ENCODE measurements around the gene ARG2.
A peak's percentile ranks its signal among the peaks of the same experiment; 100 is the strongest.
"Not testable (repeated sequence)": the region's sequence is repeated elsewhere in the genome, so short reads cannot be mapped to it uniquely, and the experiment has no call there.

Gene ARG2

DNA sequence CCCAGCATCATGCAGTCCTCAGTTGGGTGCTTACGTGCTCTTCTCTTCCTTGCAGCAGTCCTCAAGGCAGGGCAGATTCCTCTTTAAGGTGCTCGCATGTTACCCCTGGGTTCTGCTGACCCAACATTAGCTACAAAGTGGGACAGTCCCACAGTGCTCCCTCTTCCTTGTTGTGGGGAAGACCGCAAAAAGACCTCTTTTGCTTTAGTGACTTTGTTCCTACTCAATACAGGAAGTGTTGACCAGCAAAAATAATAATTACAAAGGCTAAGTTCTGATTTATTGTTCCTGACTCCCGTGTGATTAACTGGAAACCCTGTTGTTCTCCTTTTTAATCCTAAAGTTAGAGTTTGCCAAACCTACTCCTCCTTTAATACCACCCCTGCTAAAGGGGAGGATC, 33.4 kb upstream of the ARG2 start:
- no peak for DNase-seq (ENCODE audit: low spot score)

DNA sequence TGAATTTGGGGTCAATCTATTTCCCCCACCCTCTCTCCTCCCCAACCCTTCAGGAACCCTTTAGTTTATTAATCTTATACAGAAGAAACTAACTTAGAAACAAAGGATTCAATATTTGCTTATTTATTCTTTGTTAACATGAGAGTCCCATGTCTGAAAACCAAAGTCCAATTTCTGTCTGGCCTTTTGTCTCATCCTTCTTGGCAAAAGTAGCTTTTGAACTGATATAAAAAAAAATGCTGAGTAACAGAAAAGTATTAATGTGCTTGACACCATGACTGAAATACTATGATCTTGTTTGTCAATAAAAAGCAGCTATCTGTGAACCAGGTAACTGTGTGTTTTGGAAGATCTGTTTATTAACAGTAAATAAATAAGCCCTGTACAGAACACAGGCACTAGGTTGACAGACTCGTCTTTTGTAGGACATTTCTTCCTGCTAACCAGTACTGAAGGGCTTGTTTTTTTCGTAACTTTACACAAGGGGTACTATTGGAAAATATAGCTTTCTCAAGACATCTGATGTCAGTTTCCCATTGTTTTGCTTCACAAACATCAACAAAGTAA, 30.4 kb upstream of the ARG2 start:
- DNase-seq (ENCODE audit: low spot score) = no peak

DNA sequence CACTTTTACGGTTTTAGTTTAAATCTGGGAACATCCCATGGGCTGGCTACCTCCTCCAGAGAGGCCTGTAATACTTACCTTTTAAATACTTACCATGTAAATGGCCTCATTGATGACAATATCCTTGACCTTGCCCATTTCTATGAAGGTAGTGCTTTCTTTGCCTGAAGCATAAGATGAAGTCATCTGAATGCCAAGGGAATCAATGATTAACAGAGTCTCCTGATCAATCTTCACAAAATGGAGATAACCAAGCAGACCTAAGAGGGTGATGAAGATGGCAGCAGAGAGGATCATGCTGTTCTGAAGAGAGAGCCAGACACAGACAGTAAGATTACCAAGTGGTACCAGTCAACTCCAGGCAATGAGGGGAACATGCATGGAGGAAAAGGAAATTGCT, 26.1 kb upstream of the ARG2 start:
- not testable (repeated sequence) for DNase-seq (ENCODE audit: low spot score)

DNA sequence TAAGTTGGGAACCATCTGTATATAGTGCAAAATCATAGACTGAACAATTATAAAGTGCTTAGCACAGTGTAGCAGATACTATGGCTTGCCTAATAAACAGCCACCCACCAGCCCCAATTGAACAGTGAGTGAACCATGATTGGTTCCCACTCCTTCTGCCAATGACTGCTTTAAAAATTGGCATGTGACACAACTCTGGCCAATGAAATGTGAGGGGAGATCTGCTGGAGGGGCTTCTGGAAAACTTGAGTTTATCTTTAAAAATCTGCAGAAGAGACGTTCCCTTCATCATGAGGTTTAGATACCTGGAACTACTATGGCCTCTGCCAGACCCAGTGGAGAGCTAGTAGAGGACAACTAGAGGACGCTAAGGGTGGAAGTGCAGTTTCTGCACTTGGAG, 24.3 kb upstream of the ARG2 start:
- no peak for DNase-seq (ENCODE audit: low spot score)

DNA sequence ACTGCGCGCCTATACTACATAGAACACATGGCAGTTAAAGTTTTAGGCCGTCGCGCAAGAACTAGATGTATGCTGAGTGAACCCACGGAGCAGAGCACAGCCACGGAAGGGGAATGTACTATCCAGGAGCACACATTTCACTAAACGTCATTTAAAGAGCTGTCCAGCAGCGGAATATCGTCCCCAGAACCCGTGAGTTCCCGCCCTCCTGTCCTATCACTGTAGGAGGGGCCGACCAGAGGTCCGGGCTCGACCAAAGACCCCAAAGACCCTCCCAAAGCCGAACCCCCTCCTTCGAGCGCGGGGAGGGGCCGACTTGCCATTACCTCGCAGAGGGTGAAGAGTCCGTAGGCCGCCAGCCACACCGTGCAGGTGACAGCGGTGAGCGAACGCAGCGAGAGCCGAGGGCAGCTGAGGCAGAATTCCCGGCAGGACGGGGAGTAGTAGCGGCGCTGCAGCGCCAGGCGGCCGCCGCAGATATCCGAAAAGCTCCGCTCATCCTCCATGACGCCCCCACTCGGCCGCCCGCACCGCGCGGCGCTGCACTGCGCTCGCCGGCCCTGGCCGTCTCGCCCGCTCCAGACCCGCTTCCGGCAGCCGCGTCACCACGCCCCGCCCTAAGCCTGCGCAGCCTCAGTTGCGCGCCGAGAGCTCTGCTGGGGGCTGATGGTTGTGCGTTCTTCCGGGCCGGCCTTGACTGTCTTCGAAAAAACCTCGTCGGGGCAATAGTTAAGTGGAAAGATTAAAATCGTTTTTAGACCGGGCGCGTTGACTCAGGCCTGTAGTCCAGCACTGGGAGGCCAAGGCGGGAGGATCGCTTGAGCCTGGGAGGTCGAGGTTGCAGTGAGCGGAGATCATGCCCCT, 19.8 kb upstream of the ARG2 start, which contains the start of gene PIGH:
Gene PIGH (minus strand): TSS at position 571 of the 864 bp plus-strand sequence. CDS start 65 bp downstream, at position 506.
- peak; percentile 95 for DNase-seq (ENCODE audit: low spot score)

DNA sequence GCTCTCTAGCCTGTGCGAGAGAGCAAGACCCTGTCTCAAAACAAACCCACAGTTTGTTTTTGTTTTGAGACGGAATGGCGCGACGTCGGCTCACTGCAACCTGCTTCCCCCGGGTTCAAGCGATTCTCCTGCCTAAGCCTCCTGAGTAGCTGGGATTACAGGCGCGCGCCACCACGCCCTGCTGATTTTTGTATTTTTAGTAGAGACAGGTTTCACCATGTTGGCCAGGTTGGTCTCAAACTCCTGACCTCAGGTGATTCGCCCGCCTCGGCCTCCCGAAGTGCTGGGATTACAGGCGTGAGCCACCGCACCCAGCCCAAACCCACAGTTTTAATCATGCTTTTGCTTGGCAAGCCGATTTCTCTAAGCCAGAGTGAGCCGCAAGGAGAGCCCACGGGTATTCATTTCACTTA, 19.2 kb upstream of the ARG2 start:
- DNase-seq (ENCODE audit: low spot score) = not testable (repeated sequence)

DNA sequence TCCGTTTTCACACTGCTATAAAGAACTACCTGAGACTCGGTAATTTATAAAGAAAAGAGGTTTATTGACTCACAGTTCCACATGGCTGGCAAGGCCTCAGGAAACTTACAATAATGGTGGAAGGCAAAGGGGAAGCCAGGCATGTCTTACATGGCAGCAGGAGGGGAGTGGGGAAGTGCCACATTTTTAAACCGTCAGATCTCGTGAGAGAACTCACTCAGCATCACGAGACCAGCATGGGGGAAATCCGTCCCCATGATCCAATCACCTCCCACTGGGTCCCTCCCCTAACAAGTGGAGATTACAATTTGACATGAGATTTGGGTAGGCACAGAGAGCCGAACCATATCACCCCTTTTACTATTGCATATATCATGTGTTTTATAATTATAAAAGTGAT, 17.6 kb upstream of the ARG2 start:
- DNase-seq (ENCODE audit: low spot score) = no peak

DNA sequence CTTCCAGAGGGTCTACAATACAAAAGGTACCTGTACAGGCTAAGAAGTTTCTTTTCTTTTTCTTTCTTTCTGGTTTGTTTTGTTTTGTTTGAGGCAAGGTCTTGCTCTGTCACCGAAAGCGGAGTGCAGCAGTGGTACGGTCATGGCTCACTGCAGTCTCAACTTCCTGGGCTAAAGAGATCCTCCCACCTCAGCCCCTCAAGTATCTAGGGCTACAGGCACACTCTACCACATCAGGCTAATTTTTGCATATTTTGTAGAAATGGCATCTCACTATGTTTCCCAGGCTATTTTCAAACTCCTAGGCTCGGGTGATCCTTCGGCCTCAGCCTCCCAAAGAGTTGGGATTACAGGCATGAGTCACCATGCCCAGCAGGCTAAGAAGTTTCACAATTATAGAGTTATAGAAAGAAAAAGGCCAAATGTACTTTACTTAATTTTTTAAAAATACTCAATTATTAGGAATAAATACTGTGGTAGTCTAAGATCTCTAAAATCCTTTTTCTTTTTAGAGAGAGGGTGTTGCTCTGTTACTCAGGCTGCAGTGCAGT, 16.6 kb upstream of the ARG2 start:
- DNase-seq (ENCODE audit: low spot score) = no peak

DNA sequence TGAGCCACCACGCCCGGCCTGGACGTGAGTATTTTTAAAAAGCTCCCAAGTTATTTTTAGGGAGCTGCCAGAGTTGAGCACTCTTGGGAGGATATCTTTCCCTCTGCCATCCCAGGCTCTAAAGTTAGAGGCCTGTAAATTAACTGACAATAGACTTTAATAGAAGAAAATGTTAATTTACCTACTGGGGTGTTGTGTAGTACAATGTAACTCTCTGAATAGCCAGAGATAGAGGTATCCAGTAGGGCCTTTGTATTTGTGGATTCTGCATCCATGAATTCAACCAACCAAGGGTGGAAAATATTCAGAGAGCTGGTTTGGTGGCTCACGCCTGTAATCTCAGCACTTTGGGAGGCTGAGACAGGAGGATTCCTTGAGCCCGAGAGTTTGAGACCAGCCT, 12.1 kb upstream of the ARG2 start:
- DNase-seq (ENCODE audit: low spot score) = no peak

DNA sequence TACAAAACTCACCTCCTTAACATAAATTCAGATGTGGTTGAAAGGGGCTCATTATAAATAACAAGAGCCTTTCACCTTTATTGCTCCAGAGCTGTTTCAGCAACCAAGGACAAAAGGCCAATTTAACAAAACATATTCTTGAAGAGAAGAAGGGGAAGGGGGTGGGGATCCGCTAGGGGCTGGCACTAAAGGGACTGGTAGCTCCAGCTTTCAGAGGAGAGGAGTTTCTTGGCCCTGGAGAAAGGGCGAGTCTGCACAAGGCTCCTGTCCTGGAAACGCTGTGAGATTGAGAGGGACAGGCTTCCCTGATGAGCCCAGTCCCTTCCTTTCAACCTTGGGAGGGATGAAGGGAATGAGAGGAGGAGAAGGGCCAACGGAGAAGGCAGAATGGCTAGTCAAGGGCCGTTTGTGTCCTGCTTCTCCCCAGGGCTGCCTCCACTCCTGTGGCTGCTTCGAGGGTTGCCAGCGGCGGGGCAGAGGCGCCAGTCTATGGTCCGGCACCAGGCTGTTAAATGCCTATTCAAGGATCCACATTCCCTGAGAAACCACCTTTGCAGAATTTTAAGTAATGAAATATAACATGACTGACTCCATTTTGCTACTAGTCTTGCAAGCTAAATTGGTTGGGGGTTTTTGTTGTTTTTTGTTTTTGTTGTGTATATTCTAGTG, 9.9 kb upstream of the ARG2 start:
- no peak for DNase-seq (ENCODE audit: low spot score)

DNA sequence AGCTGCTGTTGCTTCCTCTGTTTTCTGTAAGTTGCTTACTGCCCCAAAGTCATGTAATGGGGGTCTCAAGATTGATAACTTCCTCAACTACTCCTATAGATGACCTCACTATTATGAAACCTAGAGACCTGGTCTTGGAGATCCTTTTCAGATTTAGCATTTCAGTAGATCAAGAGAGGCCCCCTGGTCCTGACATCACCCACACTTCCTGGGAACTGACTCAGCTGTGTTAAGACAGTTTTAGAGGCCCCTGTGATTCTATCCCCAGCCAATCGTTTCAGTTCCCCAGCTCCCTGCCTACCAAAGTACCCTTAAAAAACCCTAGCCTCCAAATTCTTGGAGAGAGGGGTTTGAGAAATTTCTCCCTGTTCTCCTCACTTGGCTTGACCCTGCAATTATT, 9.2 kb upstream of the ARG2 start:
- no peak for DNase-seq (ENCODE audit: low spot score)

DNA sequence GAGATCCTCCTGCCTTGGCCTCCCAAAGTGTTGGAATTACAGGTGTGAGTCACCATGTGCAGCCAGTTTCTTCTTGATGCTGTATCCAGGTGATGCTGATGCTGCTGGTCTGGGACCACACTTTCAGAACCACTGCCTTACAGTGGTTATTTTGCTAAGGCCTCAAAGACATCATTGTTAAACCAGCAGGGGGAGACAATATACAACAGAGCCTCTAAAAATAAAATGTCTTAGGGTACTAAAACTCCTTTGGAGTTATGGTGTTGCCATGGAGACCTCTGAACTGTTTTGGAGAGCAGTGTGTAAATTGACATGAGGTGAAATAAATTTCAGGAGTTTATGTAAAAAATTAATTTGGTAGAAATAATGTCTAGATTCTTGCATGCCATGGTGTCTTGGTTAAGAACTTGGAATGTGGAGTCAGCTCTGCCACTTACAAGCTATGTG, 1.1 kb upstream of the ARG2 start:
- peak; percentile 66 for DNase-seq (ENCODE audit: low spot score)

DNA sequence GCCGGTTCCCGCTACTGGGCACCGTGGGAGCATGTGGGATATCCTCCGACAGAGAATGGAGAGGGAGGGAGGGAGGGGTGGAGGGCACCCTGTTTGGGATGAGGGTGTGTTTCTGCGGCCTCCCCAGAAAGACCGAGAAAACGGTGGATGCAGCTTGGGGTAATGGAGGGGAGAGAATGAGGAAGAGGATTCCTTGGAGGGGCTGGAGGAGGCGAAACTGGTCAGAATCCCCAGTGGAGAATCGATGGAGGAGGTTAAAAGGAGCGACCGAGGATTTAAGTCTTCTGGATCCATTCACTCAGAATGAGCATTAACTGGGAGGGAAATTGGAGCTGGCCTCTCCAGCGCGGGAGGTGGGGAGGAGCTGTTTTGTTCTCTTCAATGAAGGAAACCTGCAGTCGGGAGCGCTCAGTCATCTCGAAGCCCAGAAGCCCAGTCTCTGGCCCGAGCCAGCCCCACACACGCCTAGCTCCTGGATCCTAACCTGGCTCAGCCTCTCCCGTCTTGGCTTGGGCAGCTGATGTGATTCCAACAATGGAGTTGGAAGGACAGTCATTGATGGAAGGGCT, 581 bp downstream of the ARG2 start:
- DNase-seq (ENCODE audit: low spot score) = peak; percentile 20

DNA sequence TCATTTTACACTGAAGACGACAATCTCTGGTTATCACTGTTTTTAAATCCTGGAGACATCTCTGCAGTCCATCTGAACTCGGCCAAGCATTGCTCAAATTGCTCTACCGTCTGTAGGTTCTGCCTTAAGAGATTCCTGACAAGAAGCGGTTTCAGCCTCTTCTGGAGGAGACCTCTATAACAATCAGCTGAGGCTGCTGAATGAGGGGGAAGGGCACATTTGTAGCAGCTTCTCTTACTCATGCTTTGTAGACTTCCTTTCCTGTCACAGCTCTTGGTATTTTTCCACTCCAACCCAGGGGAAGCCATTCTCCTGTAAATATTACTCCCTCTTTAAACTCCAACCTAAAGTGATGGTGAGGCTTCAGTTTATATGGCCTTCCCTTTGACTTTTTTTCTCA, 3.0 kb downstream of the ARG2 start:
- DNase-seq (ENCODE audit: low spot score) = peak; percentile 75

DNA sequence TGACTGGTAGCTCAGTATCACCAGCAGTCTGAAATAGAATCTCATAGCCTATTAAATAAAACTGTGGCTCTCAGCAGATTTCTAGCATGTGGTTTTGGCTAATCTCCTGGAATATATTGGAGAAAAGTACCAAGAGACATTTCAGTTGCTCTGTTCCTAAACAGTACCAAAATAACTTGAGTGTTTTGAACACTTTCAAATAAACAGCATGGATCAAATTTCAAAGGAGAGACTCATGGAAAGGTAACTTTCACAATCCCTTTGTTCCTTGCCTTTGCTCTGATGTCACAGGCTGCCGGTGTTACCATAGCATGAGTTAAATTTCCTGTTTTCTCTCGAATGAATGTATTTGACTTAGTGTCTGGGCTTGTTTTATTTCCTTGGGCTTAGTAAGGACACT, 3.4 kb downstream of the ARG2 start:
- no peak for DNase-seq (ENCODE audit: low spot score)

DNA sequence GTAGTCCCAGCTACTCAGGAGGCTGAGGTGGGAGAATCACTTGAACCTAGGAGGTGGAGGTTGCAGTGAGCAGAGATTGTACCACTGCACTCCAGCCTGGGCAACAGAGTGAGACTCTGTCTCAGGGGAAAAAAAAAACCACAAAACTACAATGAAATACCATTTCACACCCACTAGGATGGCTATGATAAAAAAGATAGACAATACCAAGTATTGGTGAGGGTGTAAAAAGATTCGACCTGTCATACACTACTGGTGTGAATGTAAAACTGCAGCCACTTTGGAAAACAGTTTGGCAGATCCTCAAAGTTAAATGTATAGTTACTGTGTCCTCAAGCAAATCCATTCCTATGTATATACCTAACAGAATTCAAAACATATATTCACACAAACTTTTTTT, 6.4 kb downstream of the ARG2 start:
- DNase-seq (ENCODE audit: low spot score) = not testable (repeated sequence)

DNA sequence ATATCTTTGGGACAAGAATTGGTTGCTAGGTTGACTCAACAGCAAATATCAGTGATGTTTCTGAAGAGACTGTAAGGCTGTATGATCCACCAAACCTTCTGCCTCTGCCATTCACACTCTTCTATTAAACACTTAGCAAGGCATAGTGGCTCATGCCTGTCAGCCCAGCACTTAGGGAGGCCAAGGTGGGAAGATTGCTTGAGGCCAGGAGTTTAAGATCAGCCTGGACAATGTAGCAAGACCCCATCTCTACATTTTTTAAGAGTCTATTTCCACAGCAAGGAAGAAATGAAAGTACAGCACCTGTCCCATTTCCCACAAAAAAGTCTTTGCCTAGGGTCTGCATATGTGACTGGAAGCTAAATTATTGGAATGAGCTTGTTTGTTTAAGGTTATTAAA, 7.8 kb downstream of the ARG2 start:
- DNase-seq (ENCODE audit: low spot score) = no peak

DNA sequence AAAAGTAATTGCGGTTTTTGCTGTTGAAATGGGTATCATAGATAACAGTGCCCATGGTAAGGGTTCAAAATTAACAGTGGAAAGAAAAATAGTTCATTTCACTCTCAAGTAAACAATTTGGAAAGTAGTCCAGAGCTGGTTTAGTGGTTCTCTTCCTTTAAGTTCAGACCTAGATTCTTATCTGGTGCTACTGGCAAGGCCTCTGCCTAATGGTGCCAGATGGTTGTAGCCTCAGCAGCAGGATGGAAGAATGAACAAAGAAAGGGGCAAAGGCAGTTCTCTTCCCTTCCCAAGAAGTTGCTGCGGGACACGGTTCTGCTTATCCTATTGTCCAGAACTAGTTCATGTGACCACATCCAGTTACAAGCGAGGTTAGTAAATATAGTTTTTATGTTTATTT, 10.5 kb downstream of the ARG2 start:
- DNase-seq (ENCODE audit: low spot score) = no peak

DNA sequence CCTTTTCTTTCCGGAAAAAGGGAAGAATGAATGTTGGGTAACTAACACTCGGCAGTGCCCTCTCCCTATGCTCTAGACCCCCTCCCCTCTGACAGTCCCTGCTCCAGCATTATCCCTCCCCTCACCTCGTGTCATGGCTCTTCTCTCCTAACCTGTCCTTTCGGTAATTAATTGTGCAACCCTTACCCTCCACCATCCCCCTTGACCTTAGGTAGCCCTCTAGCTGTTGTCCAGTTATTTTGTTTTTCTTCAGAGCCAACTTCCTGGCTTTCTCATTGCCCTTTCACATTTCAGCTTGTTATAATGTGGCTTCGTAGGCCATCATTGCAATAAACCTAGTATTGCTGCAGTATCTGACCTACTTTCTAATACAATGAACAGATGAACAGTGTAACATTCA, 11.2 kb downstream of the ARG2 start:
- no peak for DNase-seq (ENCODE audit: low spot score)

DNA sequence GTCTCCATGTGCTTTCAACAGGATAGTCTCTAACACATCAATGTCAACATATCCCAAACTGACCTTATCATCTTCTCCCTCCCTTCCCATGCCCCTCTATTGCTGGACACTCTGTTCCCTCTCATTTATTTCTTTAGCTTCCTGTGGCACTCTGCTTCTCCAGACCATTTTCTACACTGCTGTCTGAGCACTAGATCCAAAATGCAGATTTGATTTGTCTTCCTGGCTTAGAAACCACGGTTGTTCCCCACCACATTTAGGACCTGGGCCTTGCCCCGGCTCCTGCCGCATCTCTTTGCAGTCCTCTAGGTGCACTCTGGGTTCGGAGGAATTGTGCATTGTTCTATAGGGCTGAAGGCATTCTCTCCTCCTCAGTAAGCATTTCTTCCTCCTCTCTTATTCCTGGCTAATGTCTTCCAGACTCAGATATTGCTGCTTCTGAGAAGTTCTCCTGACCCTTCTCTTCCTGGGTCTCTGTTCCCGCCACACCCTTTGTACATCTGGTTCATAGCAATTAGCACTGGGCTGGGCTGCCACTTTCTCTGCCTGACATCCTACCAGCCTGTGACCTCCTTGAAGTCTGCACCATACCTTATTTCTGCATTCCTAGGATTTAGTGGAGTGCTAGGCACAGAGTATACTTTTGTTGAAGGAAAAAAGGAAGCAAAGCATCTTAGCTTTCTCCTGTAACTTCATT, 13.9 kb downstream of the ARG2 start:
- no peak for DNase-seq (ENCODE audit: low spot score)

DNA sequence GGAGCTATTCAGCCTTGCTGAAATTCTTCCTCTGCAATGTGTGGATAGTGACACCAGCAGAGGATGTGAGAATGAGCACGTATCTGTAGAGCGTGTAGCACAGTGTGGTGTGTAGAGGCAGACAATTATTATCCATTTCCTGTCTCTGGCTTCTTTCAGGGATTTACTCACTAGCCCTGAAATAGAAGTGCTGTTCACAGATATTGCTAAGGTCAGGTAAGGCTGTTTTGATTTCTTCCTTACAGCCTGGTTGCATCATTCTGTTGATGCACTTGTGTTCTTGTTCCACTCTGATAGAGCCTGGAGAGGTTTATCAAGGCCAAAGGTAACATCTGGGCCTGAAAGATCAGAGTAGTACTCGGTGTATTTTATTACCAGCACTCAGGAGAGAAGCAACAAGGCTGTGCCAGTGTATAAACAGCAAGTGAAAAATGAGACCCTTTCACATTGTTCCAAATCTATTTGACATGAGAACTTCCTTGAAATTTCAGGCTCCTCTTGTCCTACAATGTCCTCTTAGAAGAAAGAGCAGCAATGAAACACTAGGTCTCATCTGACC, 16.7 kb downstream of the ARG2 start:
- DNase-seq (ENCODE audit: low spot score) = no peak

DNA sequence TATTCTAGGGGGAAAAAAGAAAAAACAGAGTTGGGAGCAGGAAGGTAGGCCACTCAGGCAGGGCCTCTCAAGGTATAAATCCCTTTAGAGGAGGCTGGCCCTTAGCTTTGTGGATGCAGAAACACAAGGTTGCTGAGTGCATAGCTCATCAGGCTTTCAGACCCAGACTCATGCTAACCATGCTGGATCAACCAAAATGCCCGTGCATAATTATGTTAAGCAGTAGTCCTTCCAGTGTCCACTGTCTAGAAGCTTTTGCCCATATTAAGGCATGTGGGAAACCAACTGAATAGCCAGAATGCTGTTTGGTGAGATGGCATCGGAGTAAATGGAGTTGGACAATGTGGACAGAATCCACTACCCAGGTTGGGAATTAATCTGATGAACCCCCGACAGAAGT, 18.9 kb downstream of the ARG2 start:
- no peak for DNase-seq (ENCODE audit: low spot score)

Data from AG08396 (cell line).